ENCODE results near the gene SOX30.
A peak's percentile ranks its signal among the peaks of the same experiment; 100 is the strongest.

The SOX30 gene

DNA sequence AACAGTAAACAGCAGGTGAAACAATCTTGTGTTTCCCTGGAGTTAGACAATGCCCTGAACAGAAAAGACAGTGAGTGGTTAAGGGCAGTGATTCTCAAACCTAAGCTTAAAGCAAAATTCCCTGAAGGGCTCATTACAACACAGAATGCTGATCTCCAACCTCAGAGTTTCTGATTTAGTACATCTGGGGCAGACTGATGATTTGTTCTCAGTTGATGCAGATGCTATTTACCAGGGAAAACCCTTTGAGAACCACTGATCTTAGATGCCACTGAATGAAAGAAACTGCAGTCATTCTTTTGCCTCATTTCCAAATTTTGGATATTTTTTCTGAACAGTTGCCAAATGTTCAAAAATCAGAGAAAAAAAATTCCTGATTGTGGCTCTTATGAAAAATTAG is 58.0 kb downstream of the SOX30 start:
- H3K4me3 ChIP-seq (ENCODE audit: low read depth, low read length) = no peak overlapping the region
- no peak overlapping the region for H3K27ac ChIP-seq
- TF ChIP-seq, protein P1, sequence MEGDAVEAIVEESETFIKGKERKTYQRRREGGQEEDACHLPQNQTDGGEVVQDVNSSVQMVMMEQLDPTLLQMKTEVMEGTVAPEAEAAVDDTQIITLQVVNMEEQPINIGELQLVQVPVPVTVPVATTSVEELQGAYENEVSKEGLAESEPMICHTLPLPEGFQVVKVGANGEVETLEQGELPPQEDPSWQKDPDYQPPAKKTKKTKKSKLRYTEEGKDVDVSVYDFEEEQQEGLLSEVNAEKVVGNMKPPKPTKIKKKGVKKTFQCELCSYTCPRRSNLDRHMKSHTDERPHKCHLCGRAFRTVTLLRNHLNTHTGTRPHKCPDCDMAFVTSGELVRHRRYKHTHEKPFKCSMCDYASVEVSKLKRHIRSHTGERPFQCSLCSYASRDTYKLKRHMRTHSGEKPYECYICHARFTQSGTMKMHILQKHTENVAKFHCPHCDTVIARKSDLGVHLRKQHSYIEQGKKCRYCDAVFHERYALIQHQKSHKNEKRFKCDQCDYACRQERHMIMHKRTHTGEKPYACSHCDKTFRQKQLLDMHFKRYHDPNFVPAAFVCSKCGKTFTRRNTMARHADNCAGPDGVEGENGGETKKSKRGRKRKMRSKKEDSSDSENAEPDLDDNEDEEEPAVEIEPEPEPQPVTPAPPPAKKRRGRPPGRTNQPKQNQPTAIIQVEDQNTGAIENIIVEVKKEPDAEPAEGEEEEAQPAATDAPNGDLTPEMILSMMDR (IDR thresholded peaks at IDR 0.05; ENCODE audit: low read depth, low read length, missing control alignments) = no peak
- no peaks in the 10 kb centered on the region for H3K27me3 ChIP-seq (replicated peaks)
- H3K36me3 ChIP-seq (replicated peaks) = no peaks in the 10 kb centered on the region
- in situ Hi-C loops (cut with HindIII; ENCODE audit: low pct_ligation_motif_present, low sequenced_read_pairs) = no loop called here
- no peak for DNase-seq

GRCh38 chr5:157593052-157593757 is 59.0 kb downstream of the SOX30 start:
- Histone ChIP-seq H3K36me3 (replicated peaks) (no peaks in the 10 kb centered on the region), H3K4me3 (ENCODE audit: low read depth, low read length) (no peak overlapping the region)
- in situ Hi-C loops (cut with HindIII; ENCODE audit: low pct_ligation_motif_present, low sequenced_read_pairs) = no loop called here

GRCh38 chr5:157592594-157592993 is 59.6 kb downstream of the SOX30 start:
- in situ Hi-C loops (cut with HindIII; ENCODE audit: low pct_ligation_motif_present, low sequenced_read_pairs) = no loop called here
- no peak for DNase-seq
- Histone ChIP-seq H3K27ac (peak overlapping the region; percentile 13), H3K4me3 (ENCODE audit: low read depth, low read length) (no peak overlapping the region), H3K27me3 (replicated peaks) (no peaks in the 10 kb centered on the region), H3K36me3 (replicated peaks) (no peaks in the 10 kb centered on the region)
- TF ChIP-seq, protein P1 (IDR thresholded peaks at IDR 0.05; ENCODE audit: low read depth, low read length, missing control alignments) = no peak

More at GRCh38 chr5:157593052-157593757, 59.0 kb downstream of the SOX30 start:
- TF ChIP-seq, protein P1 (IDR thresholded peaks at IDR 0.05; ENCODE audit: low read depth, low read length, missing control alignments) = no peak
- no peak for DNase-seq
- Histone ChIP-seq H3K27ac (peak overlapping the region; percentile 13), H3K27me3 (replicated peaks) (no peaks in the 10 kb centered on the region)

GRCh38 chr5:157590478-157590877 is 61.8 kb downstream of the SOX30 start:
- TF ChIP-seq, protein P1 (IDR thresholded peaks at IDR 0.05; ENCODE audit: low read depth, low read length, missing control alignments) = no peak
- DNase-seq = no peak
- in situ Hi-C loops (cut with HindIII; ENCODE audit: low pct_ligation_motif_present, low sequenced_read_pairs) = no loop called here
- Histone ChIP-seq H3K36me3 (replicated peaks) (no peaks in the 10 kb centered on the region), H3K4me3 (ENCODE audit: low read depth, low read length) (no peak overlapping the region), H3K27ac (no peak overlapping the region), H3K27me3 (replicated peaks) (no peaks in the 10 kb centered on the region)

GRCh38 chr5:157584628-157585027 is 67.6 kb downstream of the SOX30 start:
- in situ Hi-C loops (cut with HindIII; ENCODE audit: low pct_ligation_motif_present, low sequenced_read_pairs) = no loop called here
- H3K27me3 ChIP-seq (replicated peaks) = no peaks in the 10 kb centered on the region
- no peak for DNase-seq
- TF ChIP-seq, protein P1 (IDR thresholded peaks at IDR 0.05; ENCODE audit: low read depth, low read length, missing control alignments) = no peak
- no peaks in the 10 kb centered on the region for H3K36me3 ChIP-seq (replicated peaks)
- H3K27ac ChIP-seq = no peak overlapping the region
- H3K4me3 ChIP-seq (ENCODE audit: low read depth, low read length) = no peak overlapping the region
